HFF-Myc (cell line): Measurements from ENCODE around the gene DDX20.

Experiments
- DNase-seq: peaks from one replicate; pipeline ENCODE4 v3.0.0-alpha.2; 2011; ENCODE audit warnings: low read depth; ENCODE audit errors: extremely low read depth
- H3K4me3 ChIP-seq: replicated peaks from 2 replicates; pipeline ENCODE4 v1.5.1; 2011; ENCODE audit warnings: low read depth, mild to moderate bottlenecking, control low read depth, low read length
- TF ChIP-seq, protein P1 (sequence below): IDR thresholded peaks from 2 replicates; pipeline ENCODE4 v1.5.1; 2012; ENCODE audit warnings: mild to moderate bottlenecking, low read depth, low read length, control low read depth; ENCODE audit errors: missing control alignments

Gene DDX20

GRCh38 chr1:111758373-111758772 is 2.7 kb downstream of the DDX20 start:
- TF ChIP-seq, protein P1, sequence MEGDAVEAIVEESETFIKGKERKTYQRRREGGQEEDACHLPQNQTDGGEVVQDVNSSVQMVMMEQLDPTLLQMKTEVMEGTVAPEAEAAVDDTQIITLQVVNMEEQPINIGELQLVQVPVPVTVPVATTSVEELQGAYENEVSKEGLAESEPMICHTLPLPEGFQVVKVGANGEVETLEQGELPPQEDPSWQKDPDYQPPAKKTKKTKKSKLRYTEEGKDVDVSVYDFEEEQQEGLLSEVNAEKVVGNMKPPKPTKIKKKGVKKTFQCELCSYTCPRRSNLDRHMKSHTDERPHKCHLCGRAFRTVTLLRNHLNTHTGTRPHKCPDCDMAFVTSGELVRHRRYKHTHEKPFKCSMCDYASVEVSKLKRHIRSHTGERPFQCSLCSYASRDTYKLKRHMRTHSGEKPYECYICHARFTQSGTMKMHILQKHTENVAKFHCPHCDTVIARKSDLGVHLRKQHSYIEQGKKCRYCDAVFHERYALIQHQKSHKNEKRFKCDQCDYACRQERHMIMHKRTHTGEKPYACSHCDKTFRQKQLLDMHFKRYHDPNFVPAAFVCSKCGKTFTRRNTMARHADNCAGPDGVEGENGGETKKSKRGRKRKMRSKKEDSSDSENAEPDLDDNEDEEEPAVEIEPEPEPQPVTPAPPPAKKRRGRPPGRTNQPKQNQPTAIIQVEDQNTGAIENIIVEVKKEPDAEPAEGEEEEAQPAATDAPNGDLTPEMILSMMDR, result no peak

DNA sequence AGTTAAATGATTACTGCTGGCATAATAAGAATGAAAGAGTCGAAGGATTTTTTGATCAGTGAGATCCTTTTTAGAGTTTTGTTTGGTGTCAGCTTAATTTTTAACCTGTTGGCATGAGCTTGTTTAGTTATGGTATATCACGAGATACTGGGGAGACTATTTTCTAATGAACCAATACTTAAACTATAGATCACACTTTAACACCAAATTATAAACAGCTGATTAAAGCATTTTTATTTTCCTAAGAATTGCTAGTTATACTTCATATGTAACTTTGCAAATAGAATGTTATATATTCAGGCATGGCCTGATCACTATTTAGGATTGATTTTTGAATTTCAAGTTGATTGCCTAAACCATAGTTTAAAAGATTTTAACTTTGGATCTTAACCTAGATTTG is 6.0 kb downstream of the DDX20 start:
- no peak for DNase-seq
- H3K4me3 ChIP-seq, result no peak overlapping the region
- TF ChIP-seq, protein P1, result no peak

More at GRCh38 chr1:111758373-111758772, 2.7 kb downstream of the DDX20 start:
- no peak for DNase-seq
- H3K4me3 ChIP-seq, result no peak overlapping the region

- no peak overlapping the region for H3K4me3 ChIP-seq
- DNase-seq, result no peak
- TF ChIP-seq, protein P1, result no peak
Observed at GRCh38 chr1:111762332-111762731, 6.6 kb downstream of the DDX20 start.

DNA sequence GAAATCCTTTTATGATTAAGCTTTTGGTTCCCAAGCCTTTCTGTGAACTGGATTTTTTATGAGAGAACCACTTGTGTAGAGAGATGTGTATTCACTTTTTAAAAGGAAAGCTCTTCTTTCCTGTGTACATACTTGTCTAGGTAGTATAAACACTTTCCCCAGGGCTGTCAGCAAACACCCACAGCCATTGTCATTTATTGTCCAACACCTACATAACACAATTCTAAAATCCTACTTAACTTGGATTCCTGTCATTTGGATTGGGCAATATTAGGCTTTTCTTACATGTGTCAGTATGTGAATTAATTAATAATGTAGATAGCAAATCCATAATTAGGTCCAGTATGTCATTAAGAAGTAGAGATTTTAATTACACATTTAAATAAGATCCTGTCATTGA is 12.3 kb downstream of the DDX20 start:
- DNase-seq, result no peak
- no peak overlapping the region for H3K4me3 ChIP-seq
- TF ChIP-seq, protein P1, result no peak

DNA sequence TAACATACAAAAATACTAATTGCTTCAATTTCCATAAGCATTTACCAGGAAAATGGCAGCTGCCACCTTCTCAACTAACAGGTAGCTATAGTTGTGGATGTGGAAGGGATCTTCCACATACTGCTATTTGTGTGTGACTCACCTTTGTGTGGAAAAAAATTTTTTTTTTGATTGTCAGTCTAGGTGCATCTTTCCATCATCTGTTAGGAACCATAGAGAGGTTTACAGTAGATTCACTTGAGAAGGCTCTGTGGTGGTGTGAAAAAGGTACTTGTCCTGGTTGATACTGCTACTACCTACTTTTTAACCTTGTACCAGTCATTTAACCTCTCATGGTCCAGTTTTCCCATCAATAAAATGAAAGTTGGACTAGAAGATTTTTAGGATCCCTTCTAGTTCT is 12.9 kb downstream of the DDX20 start:
- TF ChIP-seq, protein P1, result no peak
- no peak for DNase-seq
- H3K4me3 ChIP-seq, result no peak overlapping the region

- TF ChIP-seq, protein P1, result peak; percentile 62
- no peak overlapping the region for H3K4me3 ChIP-seq
- peak; percentile 48 for DNase-seq
Observed at GRCh38 chr1:111769517-111770146, 13.9 kb downstream of the DDX20 start.

DNA sequence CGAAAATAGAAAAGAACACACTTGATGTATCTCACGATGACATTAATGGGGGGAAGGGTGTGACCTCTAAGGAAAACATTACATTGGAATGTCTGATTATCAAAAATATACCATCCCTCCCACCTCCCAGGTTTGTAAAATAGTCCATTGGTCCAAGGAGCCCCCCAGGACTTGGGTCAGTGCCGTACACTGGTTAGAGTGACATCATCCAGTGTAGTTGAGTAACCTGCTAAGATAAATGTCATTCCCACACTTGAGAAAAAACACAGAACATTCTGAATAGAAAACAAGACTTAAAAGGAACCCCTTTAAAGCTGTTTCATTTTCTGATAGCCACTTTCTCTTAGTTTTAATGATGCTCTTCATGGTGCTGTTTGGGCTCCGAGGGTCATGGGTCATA is 15.2 kb downstream of the DDX20 start:
- TF ChIP-seq, protein P1, result no peak
- no peak for DNase-seq
- no peak overlapping the region for H3K4me3 ChIP-seq
